AG04449 (cell line): ENCODE results near the gene PEG3.

Experiments used
- CTCF ChIA-PET: fragments of 350-600 bp; formaldehyde crosslinking; extraction: SDS; loops from one replicate; lab custom pipeline; 2021; ENCODE audit warnings: antibody characterized with exemption; lab: Yijun Ruan, JAX
- POLR2A ChIA-PET: fragments of 400-600, 350-600 bp; formaldehyde crosslinking; extraction: SDS; loops from one replicate; lab custom pipeline; 2020; ENCODE audit warnings: antibody characterized with exemption, inconsistent platforms; lab: Yijun Ruan, JAX
- DNase-seq: peaks from one replicate; pipeline ENCODE4 v3.0.0-alpha.2; 2010; ENCODE audit warnings: low read depth, low spot score
- H3K4me3 ChIP-seq: 2 replicates; pipeline ENCODE4 v1.5.1; 2011; ENCODE audit warnings: low read depth, mild to moderate bottlenecking, control low read depth, low read length
- CTCF ChIP-seq: IDR thresholded peaks from one replicate; pipeline ENCODE4 v1.5.1; 2011; ENCODE audit warnings: mild to moderate bottlenecking, moderate library complexity, low read length, control low read depth, inconsistent platforms; ENCODE audit not compliant: insufficient read depth; ENCODE audit errors: missing control alignments

The PEG3 gene

GRCh38 chr19:56837492-56838023, 3.0 kb downstream of the PEG3 start:
- no peak for DNase-seq
- CTCF ChIA-PET: no interaction called here
- no peak overlapping the region for H3K4me3 ChIP-seq
- POLR2A ChIA-PET: no interaction called here
- TF ChIP-seq CTCF: no peak

DNA sequence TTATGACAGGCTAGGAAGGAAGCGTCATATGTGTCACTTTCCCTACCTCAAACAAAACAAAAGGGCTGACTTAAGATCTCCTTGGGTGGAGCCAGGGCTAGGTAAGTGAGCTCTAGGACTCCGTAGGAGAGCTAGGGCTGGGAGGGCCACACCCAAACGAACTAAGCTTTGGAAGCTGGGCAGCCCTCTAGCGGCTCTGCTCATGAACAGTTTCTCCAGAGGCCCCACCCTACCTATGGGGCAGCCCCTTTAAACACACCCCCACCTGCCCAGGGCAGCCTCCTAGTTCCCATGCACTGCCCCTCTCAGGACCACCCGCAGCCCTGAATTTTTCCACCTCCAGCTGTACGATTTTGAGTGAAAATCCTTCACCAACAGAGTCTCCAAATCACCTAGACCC, 3.5 kb downstream of the PEG3 start:
- CTCF ChIA-PET: no interaction called here
- no peak for DNase-seq
- no peak for TF ChIP-seq CTCF
- no peak overlapping the region for H3K4me3 ChIP-seq
- POLR2A ChIA-PET: no interaction called here

DNA sequence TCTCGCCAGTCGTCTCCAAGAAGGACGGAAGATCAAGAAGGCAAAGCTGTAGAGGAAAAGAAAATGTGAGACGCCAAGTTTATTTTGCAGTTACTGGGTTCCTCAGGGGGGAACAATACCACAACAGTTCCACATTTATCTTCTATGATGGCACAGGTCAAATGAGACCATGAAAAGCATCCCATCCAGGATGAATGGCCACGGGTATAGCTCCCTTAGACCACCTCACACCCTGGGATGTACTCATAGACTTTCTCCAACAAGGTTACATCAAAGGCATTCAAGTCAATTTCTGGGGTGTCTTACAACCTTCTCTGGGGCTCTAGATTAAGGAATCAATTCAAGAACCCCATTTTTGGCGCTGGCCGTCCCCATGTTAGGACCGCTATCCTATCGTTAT, 4.5 kb downstream of the PEG3 start:
- DNase-seq: no peak
- ChIA-PET CTCF (no interaction called here), POLR2A (no interaction called here)
- no peak overlapping the region for H3K4me3 ChIP-seq
- TF ChIP-seq CTCF: no peak

- ChIA-PET POLR2A (no interaction called here), CTCF (no interaction called here)
- no peak for DNase-seq
- TF ChIP-seq CTCF: no peak
- H3K4me3 ChIP-seq: no peak overlapping the region
Measured at GRCh38 chr19:56835401-56835800, 5.1 kb downstream of the PEG3 start.

DNA sequence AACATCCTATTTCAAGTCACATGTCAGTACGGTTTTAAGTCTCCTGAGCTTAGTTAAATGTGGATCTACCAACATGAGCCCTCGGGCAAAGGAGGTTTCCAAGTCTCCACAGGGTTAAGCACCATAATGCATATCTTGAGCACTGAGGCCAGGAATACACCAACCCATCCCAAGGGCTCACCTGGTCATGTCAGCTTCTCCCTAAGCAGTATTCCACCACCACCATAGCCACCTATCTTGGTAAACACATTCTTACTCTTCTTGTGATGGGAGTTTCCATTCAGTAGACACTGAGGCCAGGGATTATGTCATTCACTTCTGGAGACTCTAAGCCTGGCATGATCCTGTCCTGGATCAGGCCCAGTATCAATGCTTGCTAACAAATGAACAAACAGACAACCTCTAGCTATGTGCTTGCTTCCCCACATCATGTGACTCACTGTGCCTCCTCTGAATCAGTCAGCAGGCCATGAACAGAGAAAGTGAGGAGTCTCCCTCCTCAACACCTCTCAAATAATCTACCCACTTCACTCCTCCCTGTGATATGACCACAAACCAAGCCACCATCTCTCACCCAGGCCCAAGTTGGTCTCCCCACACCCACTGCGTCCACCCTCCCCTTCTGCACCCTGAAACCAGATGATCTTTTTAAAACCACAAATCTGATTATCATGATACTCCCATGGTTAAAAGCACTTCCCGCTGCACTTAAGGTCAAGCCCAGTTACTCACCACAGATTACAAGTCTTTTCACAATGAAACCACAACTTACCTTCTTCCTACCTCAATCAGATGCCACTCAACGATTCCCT, 5.8 kb downstream of the PEG3 start:
- CTCF ChIA-PET: no interaction called here
- no peak overlapping the region for H3K4me3 ChIP-seq
- POLR2A ChIA-PET: no interaction called here
- DNase-seq: no peak
- no peak for TF ChIP-seq CTCF

DNA sequence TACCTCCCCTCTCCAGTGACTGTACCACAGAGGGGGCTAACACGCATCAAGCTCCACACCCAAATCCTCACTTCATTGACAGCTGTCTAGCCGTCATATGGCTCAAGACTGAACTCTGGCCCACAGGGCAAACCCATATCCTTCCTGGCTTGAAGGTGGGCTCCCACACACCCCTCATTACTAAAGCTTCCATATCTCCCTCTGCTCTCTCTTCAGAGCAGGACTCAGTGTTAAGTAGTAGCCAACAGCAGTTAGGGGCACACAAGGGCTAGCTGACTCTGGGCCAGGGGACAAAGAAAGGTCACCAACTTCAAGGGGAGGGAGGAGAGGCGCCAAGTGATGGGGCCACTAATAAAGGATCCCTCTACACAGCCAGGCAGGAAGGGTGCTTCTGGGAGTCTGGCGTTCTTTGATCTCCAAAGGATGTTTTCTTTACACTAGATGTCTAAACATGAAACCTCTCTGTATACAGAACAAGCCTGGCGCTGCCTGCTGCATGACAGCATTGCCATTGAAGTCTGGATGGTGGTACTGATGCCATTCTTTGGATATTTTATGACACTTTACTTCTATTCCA, 8.1 kb downstream of the PEG3 start:
- TF ChIP-seq CTCF: no peak
- CTCF ChIA-PET: no interaction called here
- H3K4me3 ChIP-seq: no peak overlapping the region
- DNase-seq: no peak
- POLR2A ChIA-PET: no interaction called here
